GM19240 (cell line): Measurements from ENCODE around the gene GALNS.
"Not testable (repeated sequence)": the region's sequence is repeated elsewhere in the genome, so short reads cannot be mapped to it uniquely, and the experiment has no call there.

ENCODE experiments used
- DNase-seq: peaks from one replicate; pipeline ENCODE4 v3.0.0; 2011; ENCODE audit warnings: low spot score; ENCODE audit not compliant: insufficient read length

GALNS gene

GRCh38 chr16:88856828-88857727 is at the start of gene GALNS, which contains the start of gene TRAPPC2L:
GALNS (minus strand) TSS chr16:88856947; CDS start chr16:88856877, 70 bp downstream.
TRAPPC2L (plus strand) TSS chr16:88857127; CDS start chr16:88857151, 24 bp downstream.
- DNase-seq = peak; percentile 100

GRCh38 chr16:88906020-88906419 is 49.3 kb upstream of the GALNS start:
- DNase-seq = no peak

GRCh38 chr16:88905563-88905962 is 48.8 kb upstream of the GALNS start:
- DNase-seq = peak; percentile 67

GRCh38 chr16:88904676-88905365 is 48.1 kb upstream of the GALNS start:
- no peak for DNase-seq

GRCh38 chr16:88903267-88903666 is 46.5 kb upstream of the GALNS start:
- DNase-seq = no peak

GRCh38 chr16:88902744-88903143 is 46.0 kb upstream of the GALNS start:
- DNase-seq = no peak

- DNase-seq = no peak
Measured at GRCh38 chr16:88901718-88902337, 45.1 kb upstream of the GALNS start.

GRCh38 chr16:88900662-88901052 is 43.9 kb upstream of the GALNS start:
- no peak for DNase-seq

GRCh38 chr16:88899901-88900661 is 43.3 kb upstream of the GALNS start:
- DNase-seq = no peak

GRCh38 chr16:88897696-88898425 is 41.1 kb upstream of the GALNS start:
- DNase-seq = no peak

GRCh38 chr16:88896238-88897070 is 39.7 kb upstream of the GALNS start:
- no peak for DNase-seq

GRCh38 chr16:88895335-88895734 is 38.6 kb upstream of the GALNS start:
- no peak for DNase-seq

- DNase-seq = no peak
Measured at GRCh38 chr16:88894681-88895300, 38.0 kb upstream of the GALNS start.

- DNase-seq = not testable (repeated sequence)
Measured at GRCh38 chr16:88894266-88894665, 37.5 kb upstream of the GALNS start.

GRCh38 chr16:88893127-88893968 is 36.6 kb upstream of the GALNS start:
- DNase-seq = no peak

- DNase-seq = no peak
Measured at GRCh38 chr16:88892065-88892464, 35.3 kb upstream of the GALNS start.

- DNase-seq = no peak
Measured at GRCh38 chr16:88891083-88891482, 34.3 kb upstream of the GALNS start.

GRCh38 chr16:88889702-88890352 is 33.1 kb upstream of the GALNS start:
- DNase-seq = not testable (repeated sequence)
